ENCODE results near the gene FOXN3. TPM values are rescaled to one million over a fixed set of nuclear protein-coding genes. Genes with fewer than 3 reads are reported as not detected.

FOXN3 gene
- total RNA-seq, 2 donors from 2014 or later: 46.8 to 72.6 TPM

DNA sequence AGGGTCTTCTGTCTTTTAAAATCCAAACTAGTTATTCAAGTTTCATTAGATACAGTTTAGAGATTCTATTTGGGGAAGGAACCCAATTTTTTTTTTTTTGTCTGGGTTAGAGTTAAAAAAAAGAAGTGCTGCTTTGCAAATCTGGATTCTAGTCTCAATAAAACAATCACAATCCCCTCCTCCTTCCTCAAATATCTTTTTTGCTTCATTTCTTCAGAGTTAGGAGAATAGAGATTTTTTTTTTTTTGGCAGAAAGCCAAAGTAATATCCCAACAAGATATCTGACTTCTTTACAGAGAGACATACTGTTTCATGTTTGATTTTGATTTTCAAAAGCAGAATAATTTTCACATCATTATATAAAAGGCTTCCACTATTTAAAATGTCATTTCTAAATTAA is 201.9 kb downstream of the FOXN3 start:
- TF ChIP-seq, protein P1, sequence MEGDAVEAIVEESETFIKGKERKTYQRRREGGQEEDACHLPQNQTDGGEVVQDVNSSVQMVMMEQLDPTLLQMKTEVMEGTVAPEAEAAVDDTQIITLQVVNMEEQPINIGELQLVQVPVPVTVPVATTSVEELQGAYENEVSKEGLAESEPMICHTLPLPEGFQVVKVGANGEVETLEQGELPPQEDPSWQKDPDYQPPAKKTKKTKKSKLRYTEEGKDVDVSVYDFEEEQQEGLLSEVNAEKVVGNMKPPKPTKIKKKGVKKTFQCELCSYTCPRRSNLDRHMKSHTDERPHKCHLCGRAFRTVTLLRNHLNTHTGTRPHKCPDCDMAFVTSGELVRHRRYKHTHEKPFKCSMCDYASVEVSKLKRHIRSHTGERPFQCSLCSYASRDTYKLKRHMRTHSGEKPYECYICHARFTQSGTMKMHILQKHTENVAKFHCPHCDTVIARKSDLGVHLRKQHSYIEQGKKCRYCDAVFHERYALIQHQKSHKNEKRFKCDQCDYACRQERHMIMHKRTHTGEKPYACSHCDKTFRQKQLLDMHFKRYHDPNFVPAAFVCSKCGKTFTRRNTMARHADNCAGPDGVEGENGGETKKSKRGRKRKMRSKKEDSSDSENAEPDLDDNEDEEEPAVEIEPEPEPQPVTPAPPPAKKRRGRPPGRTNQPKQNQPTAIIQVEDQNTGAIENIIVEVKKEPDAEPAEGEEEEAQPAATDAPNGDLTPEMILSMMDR (IDR thresholded peaks at IDR 0.05): no peak
- no peak overlapping the region for H3K4me3 ChIP-seq
- H3K9me3 ChIP-seq: no peaks in the 10 kb centered on the region
- H3K4me1 ChIP-seq: peaks cover 5% of the 10 kb centered on the region
- no peak overlapping the region for H3K9ac ChIP-seq (ENCODE audit: low read depth in 2 of 2, low read length in 2 of 2)
- DNase-seq: no peak
- no peak overlapping the region for H3K27ac ChIP-seq
- H3K27me3 ChIP-seq: no peaks in the 10 kb centered on the region
- H3K36me3 ChIP-seq: no peaks in the 10 kb centered on the region
- intact Hi-C loops (cut with DNase I): no loop called here

DNA sequence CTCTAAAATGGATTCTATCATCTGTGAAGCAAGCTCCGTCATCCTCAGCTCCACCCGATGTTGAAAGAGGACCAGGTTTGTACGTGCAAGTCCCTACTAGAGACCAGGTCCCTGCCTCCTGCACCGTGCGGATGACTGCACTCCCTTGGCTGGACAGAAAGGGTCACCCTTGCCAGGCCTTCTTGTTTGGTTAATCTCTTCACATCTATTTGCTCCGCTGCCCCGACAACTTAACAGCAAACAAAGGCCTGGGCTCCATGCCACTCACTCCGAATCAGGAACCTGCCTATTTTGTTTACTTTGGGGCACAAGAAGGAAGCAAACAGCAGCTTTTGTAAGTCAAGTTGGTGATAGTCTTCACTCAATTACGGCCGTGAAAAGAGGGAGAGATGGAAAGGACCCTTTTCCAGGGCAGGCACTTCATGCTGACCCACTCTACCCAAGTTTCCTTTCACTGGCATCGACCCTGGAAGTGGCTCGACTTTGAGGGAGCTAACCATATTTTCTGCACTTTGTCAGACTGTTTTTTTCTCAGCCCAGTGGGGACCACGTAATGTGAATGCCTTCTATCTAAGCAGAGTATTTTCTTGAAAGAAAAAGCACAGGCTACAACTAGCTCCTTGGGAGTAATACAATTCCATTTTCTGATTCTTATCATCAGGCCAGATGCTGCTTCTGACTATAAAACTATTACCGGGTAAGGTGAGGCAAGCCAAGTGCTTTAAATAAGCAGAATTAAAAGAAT is 202.6 kb downstream of the FOXN3 start:
- intact Hi-C loops (cut with DNase I): no loop called here
- peaks cover 5% of the 10 kb centered on the region for H3K4me1 ChIP-seq
- no peak overlapping the region for H3K4me3 ChIP-seq
- no peaks in the 10 kb centered on the region for H3K9me3 ChIP-seq
- TF ChIP-seq, protein P1 (IDR thresholded peaks at IDR 0.05): no peak
- H3K27me3 ChIP-seq: no peaks in the 10 kb centered on the region
- no peak overlapping the region for H3K9ac ChIP-seq (ENCODE audit: low read depth in 2 of 2, low read length in 2 of 2)
- DNase-seq: peak; percentile 67
- no peak overlapping the region for H3K27ac ChIP-seq
- no peaks in the 10 kb centered on the region for H3K36me3 ChIP-seq

DNA sequence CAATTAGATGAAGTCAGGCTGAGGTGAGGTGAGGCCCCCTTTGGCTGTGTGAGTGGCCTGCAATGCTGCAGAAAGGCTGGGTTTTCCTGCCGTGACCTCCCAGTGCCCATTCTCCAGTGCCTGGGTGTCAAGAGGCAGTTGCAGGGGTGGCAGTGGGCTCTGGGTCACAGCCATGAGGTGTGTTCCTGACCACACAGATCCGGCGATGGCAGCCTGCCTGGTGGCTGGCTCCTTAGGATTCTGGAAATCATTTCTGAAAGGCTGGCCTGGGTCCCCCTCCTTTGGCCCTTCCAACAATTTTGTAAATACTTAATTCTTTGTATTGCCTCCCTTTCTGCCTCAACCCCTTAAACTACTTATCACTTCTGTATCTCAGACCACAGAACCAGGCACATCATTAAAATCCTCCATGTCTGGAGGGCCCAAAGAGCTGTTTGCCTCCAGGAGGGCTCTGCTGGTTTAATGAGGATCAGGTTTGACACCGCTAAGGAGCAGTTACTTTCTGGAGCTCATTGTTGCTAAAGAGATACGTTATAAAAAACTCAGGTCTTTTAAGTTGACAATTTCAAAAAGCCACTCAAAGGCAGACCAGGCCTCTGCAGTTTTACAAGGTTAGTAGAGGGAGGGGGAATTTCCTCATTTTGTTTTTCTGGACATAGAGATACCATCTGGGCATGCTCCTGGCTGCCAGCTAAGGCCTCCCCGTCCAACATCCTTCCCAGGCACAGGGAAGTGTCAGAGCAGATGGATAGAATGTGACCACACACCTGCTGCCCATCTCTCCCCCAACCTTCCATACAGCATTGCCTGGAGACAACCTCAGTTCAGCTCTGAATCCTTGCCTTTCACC is 204.4 kb downstream of the FOXN3 start:
- no peak for DNase-seq
- Histone ChIP-seq H3K9ac (ENCODE audit: low read depth in 2 of 2, low read length in 2 of 2) (no peak overlapping the region), H3K27me3 (no peaks in the 10 kb centered on the region), H3K36me3 (no peaks in the 10 kb centered on the region), H3K9me3 (no peaks in the 10 kb centered on the region), H3K27ac (no peak overlapping the region), H3K4me1 (peaks cover 5% of the 10 kb centered on the region), H3K4me3 (no peak overlapping the region)
- intact Hi-C loops (cut with DNase I): no loop called here
- TF ChIP-seq, protein P1 (IDR thresholded peaks at IDR 0.05): no peak

DNA sequence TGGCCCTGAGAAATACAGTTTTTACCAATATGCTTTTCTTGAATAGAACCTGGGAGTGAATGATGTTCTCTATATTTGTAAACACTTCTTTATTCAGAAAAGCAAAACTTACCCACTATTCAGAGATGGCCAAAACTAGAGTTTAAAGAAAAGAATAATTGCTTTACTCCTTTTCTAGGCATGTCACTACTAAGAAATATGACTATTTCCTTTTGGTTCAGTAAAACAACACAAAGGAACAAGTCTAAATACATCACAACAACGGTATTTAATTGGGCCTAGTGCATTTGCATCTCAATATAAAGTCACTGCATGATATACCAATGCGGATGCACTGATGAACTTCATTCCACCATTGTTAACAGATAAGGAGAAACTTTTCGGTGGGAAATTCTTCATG is 207.5 kb downstream of the FOXN3 start:
- intact Hi-C loops (cut with DNase I): no loop called here

DNA sequence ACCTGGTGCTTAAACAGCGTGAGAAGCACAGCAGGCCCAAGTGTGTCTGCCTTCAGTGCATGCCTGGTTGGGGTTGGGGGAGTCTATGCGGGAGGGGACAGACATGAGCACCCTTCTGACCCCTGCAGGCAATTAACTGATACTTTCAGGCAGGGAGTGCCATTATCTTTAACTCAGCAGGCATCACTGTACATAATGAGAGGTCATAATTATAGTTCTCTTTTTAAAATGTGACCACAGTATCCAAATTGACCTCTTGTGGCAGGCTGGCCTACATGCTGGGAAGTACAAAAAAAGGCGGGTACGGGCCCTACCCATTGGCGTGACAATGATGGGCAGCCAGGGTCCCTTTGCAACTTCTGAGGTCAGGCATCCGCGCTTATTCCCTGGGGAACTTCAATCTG is 209.1 kb downstream of the FOXN3 start:
- Histone ChIP-seq H3K27me3 (no peaks in the 10 kb centered on the region), H3K27ac (no peak overlapping the region), H3K36me3 (no peaks in the 10 kb centered on the region), H3K9ac (ENCODE audit: low read depth in 2 of 2, low read length in 2 of 2) (no peak overlapping the region), H3K4me3 (no peak overlapping the region), H3K4me1 (no peaks in the 10 kb centered on the region), H3K9me3 (no peaks in the 10 kb centered on the region)
- TF ChIP-seq, protein P1 (IDR thresholded peaks at IDR 0.05): no peak
- intact Hi-C loops (cut with DNase I): no loop called here
- no peak for DNase-seq

More for the DNA sequence above, 207.5 kb downstream of the FOXN3 start:
- TF ChIP-seq, protein P1 (IDR thresholded peaks at IDR 0.05): no peak
- no peak overlapping the region for H3K9ac ChIP-seq (ENCODE audit: low read depth in 2 of 2, low read length in 2 of 2)
- H3K27me3 ChIP-seq: no peaks in the 10 kb centered on the region
- H3K4me3 ChIP-seq: no peak overlapping the region
- DNase-seq: no peak
- no peak overlapping the region for H3K27ac ChIP-seq
- peaks cover 1% of the 10 kb centered on the region for H3K4me1 ChIP-seq
- no peaks in the 10 kb centered on the region for H3K9me3 ChIP-seq
- H3K36me3 ChIP-seq: no peaks in the 10 kb centered on the region

Data from colonic mucosa (tissue), 4 donors.